Measurements from ENCODE around the gene LDB2.

LDB2 gene

GRCh38 chr4:16713271-16713670 is 185.2 kb downstream of the LDB2 start:
- POLR2A ChIA-PET: no interaction called here
- CTCF ChIA-PET: interaction anchor here (1.1 kb wide), 1 partner anchor 9 kb away, joined by 4 read pairs; no protein-coding TSS in a partner anchor
- DNase-seq (ENCODE audit: extremely low spot score): no peak
- TF ChIP-seq SP1 (IDR thresholded peaks at IDR 0.05): no peak
- no peak for TF ChIP-seq ZNF384 (IDR thresholded peaks at IDR 0.05)
- no peak for TF ChIP-seq FOXM1 (IDR thresholded peaks at IDR 0.05; ENCODE audit: borderline replicate concordance)
- TF ChIP-seq ELF4 (IDR thresholded peaks at IDR 0.05): no peak
- no peak for TF ChIP-seq L3MBTL2 (conservative IDR thresholded peaks at IDR 0.05)
- no peak for TF ChIP-seq FOXK2 (IDR thresholded peaks at IDR 0.05)
- TF ChIP-seq LEF1 (IDR thresholded peaks at IDR 0.05; ENCODE audit: borderline replicate concordance): no peak
- no peak for TF ChIP-seq ARNT (IDR thresholded peaks at IDR 0.05)
- TF ChIP-seq FOXA1 (IDR thresholded peaks at IDR 0.05): no peak
- no peak for TF ChIP-seq PKNOX1 (IDR thresholded peaks at IDR 0.05)
- TF ChIP-seq SUZ12 (IDR thresholded peaks at IDR 0.05): no peak

DNA sequence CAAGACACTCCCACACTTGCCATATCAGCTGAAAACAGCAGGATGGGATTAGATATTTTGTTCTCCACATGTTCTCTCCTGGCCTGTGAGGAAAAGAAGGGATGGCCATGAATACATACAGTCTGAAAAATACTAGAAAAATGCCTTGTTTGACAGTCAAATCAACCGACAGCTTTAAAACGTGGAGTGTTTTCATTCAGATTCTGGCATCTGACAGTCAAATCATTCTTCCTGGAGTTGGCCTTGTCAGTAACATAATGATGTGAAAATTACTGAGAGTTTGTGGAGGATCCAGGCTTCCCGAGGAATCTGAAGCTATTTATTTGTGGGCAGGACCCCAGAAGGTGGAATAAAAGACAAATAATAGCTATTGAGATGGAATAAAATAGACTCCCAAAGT is 188.2 kb downstream of the LDB2 start:
- ChIA-PET POLR2A (no interaction called here), CTCF (no interaction called here)
- TF ChIP-seq L3MBTL2 (conservative IDR thresholded peaks at IDR 0.05) (no peak), FOXK2 (IDR thresholded peaks at IDR 0.05) (no peak), FOXA1 (IDR thresholded peaks at IDR 0.05) (no peak), LEF1 (IDR thresholded peaks at IDR 0.05; ENCODE audit: borderline replicate concordance) (no peak), CTBP1 (IDR thresholded peaks at IDR 0.05; ENCODE audit: borderline replicate concordance) (no peak), TARDBP (IDR thresholded peaks at IDR 0.05) (no peak), HDGF (IDR thresholded peaks at IDR 0.05; ENCODE audit: borderline replicate concordance) (no peak), SP1 (IDR thresholded peaks at IDR 0.05) (no peak), ZNF384 (IDR thresholded peaks at IDR 0.05) (no peak), ELF4 (IDR thresholded peaks at IDR 0.05) (no peak), ARNT (IDR thresholded peaks at IDR 0.05) (no peak)
- DNase-seq (ENCODE audit: extremely low spot score): no peak

DNA sequence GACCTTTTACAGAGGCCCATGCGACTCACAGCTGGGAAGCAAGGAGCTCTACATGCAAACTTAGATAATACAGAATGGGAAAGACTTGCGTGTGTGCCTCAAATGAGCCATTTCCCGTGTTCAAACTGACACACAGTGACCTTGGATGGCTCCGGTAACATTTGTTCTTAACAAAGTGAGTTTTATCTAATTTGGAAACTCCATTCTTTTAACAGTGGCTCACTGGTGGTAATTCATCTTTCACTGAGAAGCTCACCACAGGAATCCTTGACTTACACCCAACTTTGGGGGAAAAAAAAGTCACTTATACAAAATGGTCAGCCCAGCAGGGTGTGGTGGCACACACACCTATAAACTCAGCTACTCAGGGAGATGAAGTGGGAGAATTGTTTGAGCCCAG is 190.6 kb downstream of the LDB2 start:
- CTCF ChIA-PET: no interaction called here
- TF ChIP-seq PKNOX1 (IDR thresholded peaks at IDR 0.05) (no peak), SUZ12 (IDR thresholded peaks at IDR 0.05) (no peak), FOXM1 (IDR thresholded peaks at IDR 0.05; ENCODE audit: borderline replicate concordance) (no peak), L3MBTL2 (conservative IDR thresholded peaks at IDR 0.05) (no peak), HDGF (IDR thresholded peaks at IDR 0.05; ENCODE audit: borderline replicate concordance) (no peak), FOXK2 (IDR thresholded peaks at IDR 0.05) (no peak), NFRKB (IDR thresholded peaks at IDR 0.05) (no peak), FOXA1 (IDR thresholded peaks at IDR 0.05) (no peak), ZNF384 (IDR thresholded peaks at IDR 0.05) (no peak), SP1 (IDR thresholded peaks at IDR 0.05) (no peak), TARDBP (IDR thresholded peaks at IDR 0.05) (no peak), ELF4 (IDR thresholded peaks at IDR 0.05) (no peak), LEF1 (IDR thresholded peaks at IDR 0.05; ENCODE audit: borderline replicate concordance) (no peak), ARNT (IDR thresholded peaks at IDR 0.05) (no peak), CTBP1 (IDR thresholded peaks at IDR 0.05; ENCODE audit: borderline replicate concordance) (no peak), BHLHE40 (IDR thresholded peaks at IDR 0.05; ENCODE audit: borderline replicate concordance) (no peak)
- POLR2A ChIA-PET: no interaction called here
- DNase-seq (ENCODE audit: extremely low spot score): no peak

DNA sequence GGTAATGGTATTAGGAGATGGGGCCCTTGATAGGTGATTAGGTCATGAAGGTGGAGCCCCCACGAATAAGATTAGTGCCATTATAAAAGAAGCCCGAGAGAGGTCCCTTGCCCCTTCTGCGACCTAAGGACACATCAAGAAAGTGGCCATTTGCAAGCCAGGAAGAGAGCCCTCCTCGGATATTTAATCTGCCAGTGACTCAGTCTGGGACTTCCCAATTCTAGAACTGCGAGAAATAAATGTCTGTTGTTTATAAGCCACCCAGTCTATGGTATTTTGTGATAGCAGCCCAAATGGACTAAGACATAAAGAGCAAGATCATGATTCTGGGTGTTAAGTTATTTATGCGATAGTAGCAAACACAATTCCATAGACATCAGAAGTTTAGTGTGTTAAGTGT is 192.2 kb downstream of the LDB2 start:
- ChIA-PET CTCF (no interaction called here), POLR2A (no interaction called here)
- no peak for DNase-seq (ENCODE audit: extremely low spot score)
- TF ChIP-seq ZNF384 (IDR thresholded peaks at IDR 0.05) (no peak), SP1 (IDR thresholded peaks at IDR 0.05) (no peak), ELF4 (IDR thresholded peaks at IDR 0.05) (no peak), FOXK2 (IDR thresholded peaks at IDR 0.05) (no peak)

DNA sequence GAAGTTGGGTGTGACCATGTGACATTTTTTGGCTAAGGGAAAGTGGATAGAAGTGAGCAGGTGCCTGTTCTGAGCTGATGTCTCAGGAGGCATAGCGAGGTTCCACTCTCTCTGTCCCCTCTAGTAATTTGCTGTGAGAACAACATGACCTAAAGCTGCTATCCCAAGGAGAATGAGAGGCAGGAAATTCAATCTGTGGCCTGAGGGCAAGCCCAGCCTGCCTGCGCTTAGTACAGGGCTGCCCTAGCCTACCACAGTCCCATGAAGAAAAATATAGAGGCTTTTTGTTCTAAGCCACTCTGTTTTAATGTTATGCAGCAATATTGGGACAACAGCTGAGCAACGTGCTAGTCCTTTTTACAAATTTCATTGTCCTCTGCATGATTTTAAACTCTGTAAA is 193.1 kb downstream of the LDB2 start:
- TF ChIP-seq SUZ12 (IDR thresholded peaks at IDR 0.05): no peak
- no peak for TF ChIP-seq ELF4 (IDR thresholded peaks at IDR 0.05)
- no peak for TF ChIP-seq HDGF (IDR thresholded peaks at IDR 0.05; ENCODE audit: borderline replicate concordance)
- TF ChIP-seq L3MBTL2 (conservative IDR thresholded peaks at IDR 0.05): no peak
- no peak for TF ChIP-seq ARNT (IDR thresholded peaks at IDR 0.05)
- no peak for TF ChIP-seq TARDBP (IDR thresholded peaks at IDR 0.05)
- TF ChIP-seq LEF1 (IDR thresholded peaks at IDR 0.05; ENCODE audit: borderline replicate concordance): no peak
- no peak for TF ChIP-seq CTBP1 (IDR thresholded peaks at IDR 0.05; ENCODE audit: borderline replicate concordance)
- no peak for TF ChIP-seq SP1 (IDR thresholded peaks at IDR 0.05)
- no peak for TF ChIP-seq FOXM1 (IDR thresholded peaks at IDR 0.05; ENCODE audit: borderline replicate concordance)
- TF ChIP-seq FOXK2 (IDR thresholded peaks at IDR 0.05): no peak
- TF ChIP-seq BHLHE40 (IDR thresholded peaks at IDR 0.05; ENCODE audit: borderline replicate concordance): no peak
- no peak for TF ChIP-seq FOXA1 (IDR thresholded peaks at IDR 0.05)
- POLR2A ChIA-PET: no interaction called here
- DNase-seq (ENCODE audit: extremely low spot score): no peak
- CTCF ChIA-PET: no interaction called here

GRCh38 chr4:16704489-16704888 is 194.0 kb downstream of the LDB2 start:
- TF ChIP-seq CTBP1 (IDR thresholded peaks at IDR 0.05; ENCODE audit: borderline replicate concordance) (no peak), ELF4 (IDR thresholded peaks at IDR 0.05) (no peak), FOXA1 (IDR thresholded peaks at IDR 0.05) (no peak), PKNOX1 (IDR thresholded peaks at IDR 0.05) (no peak), ZNF384 (IDR thresholded peaks at IDR 0.05) (no peak), TARDBP (IDR thresholded peaks at IDR 0.05) (no peak), SUZ12 (IDR thresholded peaks at IDR 0.05) (no peak), FOXK2 (IDR thresholded peaks at IDR 0.05) (no peak), NFRKB (IDR thresholded peaks at IDR 0.05) (no peak), SP1 (IDR thresholded peaks at IDR 0.05) (no peak), L3MBTL2 (conservative IDR thresholded peaks at IDR 0.05) (no peak), LEF1 (IDR thresholded peaks at IDR 0.05; ENCODE audit: borderline replicate concordance) (no peak), FOXM1 (IDR thresholded peaks at IDR 0.05; ENCODE audit: borderline replicate concordance) (no peak), HDGF (IDR thresholded peaks at IDR 0.05; ENCODE audit: borderline replicate concordance) (no peak), ARNT (IDR thresholded peaks at IDR 0.05) (no peak)
- POLR2A ChIA-PET: no interaction called here
- CTCF ChIA-PET: no interaction called here
- DNase-seq (ENCODE audit: extremely low spot score): no peak
